Measurements from ENCODE around the gene MORN3. TPM values are rescaled to one million over a fixed set of nuclear protein-coding genes. Genes with fewer than 3 reads are reported as not detected.
"Not testable (repeated sequence)": the region's sequence is repeated elsewhere in the genome, so short reads cannot be mapped to it uniquely, and the experiment has no call there.

MORN3 gene
- total and polyA plus RNA-seq, 2 of the 8 experiments (the other 6 are each of a cell fraction or from before 2014, with no cell fraction given), result 0.39 to 0.93 TPM

- H3K27ac ChIP-seq (ENCODE audit: low read depth, low read length); H3K9ac ChIP-seq (replicated peaks in 1 of 4; ENCODE audit: extremely low read depth in 1 of 4, low read depth in 3 of 4, low read length in 3 of 4); H4K5ac ChIP-seq (ENCODE audit: insufficient read length, low read depth, low read length); H2BK15ac ChIP-seq (ENCODE audit: low read length); H3K14ac ChIP-seq (ENCODE audit: insufficient read length); H3K9me3 ChIP-seq (ENCODE audit: insufficient read depth in 2 of 2, low read depth in 1 of 2, low read length in 1 of 2); H2BK12ac ChIP-seq (ENCODE audit: low read depth, low read length); H3K18ac ChIP-seq (ENCODE audit: extremely low read depth, low read length); H3K4me1 ChIP-seq (replicated peaks in 1 of 4; ENCODE audit: control insufficient read depth in 3 of 4, insufficient read depth in 4 of 4, low read length in 3 of 4); H2AK5ac ChIP-seq (ENCODE audit: low read depth, low read length); H2BK20ac ChIP-seq (ENCODE audit: low read length); FAIRE-seq; H3K79me2 ChIP-seq (ENCODE audit: control insufficient read depth in 1 of 2, insufficient read depth in 2 of 2, low read length in 2 of 2); H4K8ac ChIP-seq (ENCODE audit: extremely low read depth, insufficient read depth, low read length); H3K79me1 ChIP-seq (ENCODE audit: low read depth, low read length); H4K20me1 ChIP-seq (replicated peaks in 1 of 2; ENCODE audit: control insufficient read depth in 1 of 2, insufficient read depth in 2 of 2, low read length in 2 of 2); H3K27me3 ChIP-seq (replicated peaks in 1 of 4; ENCODE audit: control insufficient read depth in 3 of 4, extremely low read depth in 1 of 4, insufficient read depth in 3 of 4, low read length in 3 of 4); H3K36me3 ChIP-seq (ENCODE audit: control insufficient read depth in 2 of 4, insufficient read depth in 4 of 4, low read length in 3 of 4); H3K56ac ChIP-seq (replicated peaks; ENCODE audit: insufficient read length, low read depth, low read length); H3K4ac ChIP-seq (replicated peaks; ENCODE audit: insufficient read length, low read depth, low read length); DNase-seq (ENCODE audit: low read depth in 1 of 2, low spot score in 2 of 2); H3K23me2 ChIP-seq (ENCODE audit: low read depth, low read length); H4K91ac ChIP-seq (replicated peaks; ENCODE audit: insufficient read length, low read length); H2BK120ac ChIP-seq (replicated peaks; ENCODE audit: low read depth, low read length); H3K23ac ChIP-seq (ENCODE audit: insufficient read length); H2AFZ ChIP-seq (ENCODE audit: low read length); H2BK5ac ChIP-seq (ENCODE audit: low read depth, low read length); H3K4me2 ChIP-seq (ENCODE audit: insufficient read depth in 1 of 2, low read depth in 2 of 2, low read length in 2 of 2); H3K4me3 ChIP-seq (ENCODE audit: extremely low read depth in 1 of 4, insufficient read depth in 2 of 4, low read depth in 3 of 4, low read length in 4 of 4): not testable (repeated sequence)
- WGBS, 2 experiments (ENCODE audit: extremely low coverage in 1 of 2, insufficient coverage in 1 of 2, insufficient read length in 1 of 2, insufficient replicate concordance in 2 of 2, low coverage in 1 of 2, low lambda C conversion rate in 2 of 2, missing lambda C conversion rate in 1 of 2), result 92% methylated on average over 11 of the region's 13 CpGs; no CpG with 5 or more reads in 1 of the 2 experiments
- ChIA-PET POLR2A (ENCODE audit: partially characterized antibody) (interaction anchor here (0.5 to 2.6 kb wide), 6 partner anchors 32 to 1789 kb away, joined by 3 to 10 read pairs (median 3); partner anchors contain the start of gene KDM2B), CTCF (ENCODE audit: partially characterized antibody) (interaction anchor here (1.0 to 4.6 kb wide), 9 partner anchors 19 to 237 kb away, joined by 3 to 41 read pairs (median 4); partner anchors contain the start of gene ORAI1)
These were observed 10.3 kb upstream of the MORN3 start for GRCh38 chr12:121679661-121680197.

Measured in H1 (cell line).